Measurements from ENCODE around the gene ALPI.
A peak's percentile ranks its signal among the peaks of the same experiment; 100 is the strongest.
"Not testable (repeated sequence)": the region's sequence is repeated elsewhere in the genome, so short reads cannot be mapped to it uniquely, and the experiment has no call there.

ALPI gene

GRCh38 chr2:232455426-232456255, at the start of gene ALPI:
TSS of gene ALPI (plus strand) at chr2:232456153. CDS start at chr2:232456200, 47 bp downstream.
- no peak for DNase-seq

GRCh38 chr2:232406556-232407310, 49.2 kb upstream of the ALPI start, which contains the start of gene ALPG:
TSS of gene ALPG (plus strand) at chr2:232406844. CDS start at chr2:232406895, 51 bp downstream.
- DNase-seq: no peak

DNA sequence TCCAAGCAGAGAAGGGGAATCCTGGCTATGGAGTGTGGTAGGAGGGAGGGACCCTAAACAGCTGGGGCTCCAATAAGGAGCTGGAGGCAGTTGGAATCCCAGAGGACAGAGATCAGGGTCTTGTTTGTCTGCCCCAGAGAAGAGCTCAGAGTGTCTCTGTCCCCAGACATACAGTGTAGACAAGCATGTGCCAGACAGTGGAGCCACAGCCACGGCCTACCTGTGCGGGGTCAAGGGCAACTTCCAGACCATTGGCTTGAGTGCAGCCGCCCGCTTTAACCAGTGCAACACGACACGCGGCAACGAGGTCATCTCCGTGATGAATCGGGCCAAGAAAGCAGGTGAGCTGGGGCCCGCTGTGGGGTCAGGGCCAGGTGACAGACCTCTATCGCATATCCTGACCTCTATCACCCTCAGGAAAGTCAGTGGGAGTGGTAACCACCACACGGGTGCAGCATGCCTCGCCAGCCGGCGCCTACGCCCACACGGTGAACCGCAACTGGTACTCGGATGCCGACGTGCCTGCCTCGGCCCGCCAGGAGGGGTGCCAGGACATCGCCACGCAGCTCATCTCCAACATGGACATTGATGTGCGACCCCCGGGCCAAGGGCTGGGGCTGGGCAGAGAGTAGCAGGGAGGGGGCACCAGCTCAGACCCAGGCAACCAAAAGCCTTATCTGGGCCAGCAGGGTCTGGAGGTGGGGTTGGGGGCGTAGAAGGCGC, 48.4 kb upstream of the ALPI start:
- DNase-seq: not testable (repeated sequence)

- not testable (repeated sequence) for DNase-seq
Observed at GRCh38 chr2:232408269-232408668, 47.7 kb upstream of the ALPI start.

DNA sequence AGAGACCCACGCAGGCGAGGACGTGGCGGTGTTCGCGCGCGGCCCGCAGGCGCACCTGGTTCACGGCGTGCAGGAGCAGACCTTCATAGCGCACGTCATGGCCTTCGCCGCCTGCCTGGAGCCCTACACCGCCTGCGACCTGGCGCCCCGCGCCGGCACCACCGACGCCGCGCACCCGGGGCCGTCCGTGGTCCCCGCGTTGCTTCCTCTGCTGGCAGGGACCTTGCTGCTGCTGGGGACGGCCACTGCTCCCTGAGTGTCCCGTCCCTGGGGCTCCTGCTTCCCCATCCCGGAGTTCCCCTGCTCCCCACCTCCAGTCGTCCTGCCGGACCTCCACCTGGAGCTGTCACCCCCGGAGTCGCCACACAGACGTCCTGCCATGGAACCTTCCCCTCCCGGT, 46.3 kb upstream of the ALPI start:
- DNase-seq: not testable (repeated sequence)

DNA sequence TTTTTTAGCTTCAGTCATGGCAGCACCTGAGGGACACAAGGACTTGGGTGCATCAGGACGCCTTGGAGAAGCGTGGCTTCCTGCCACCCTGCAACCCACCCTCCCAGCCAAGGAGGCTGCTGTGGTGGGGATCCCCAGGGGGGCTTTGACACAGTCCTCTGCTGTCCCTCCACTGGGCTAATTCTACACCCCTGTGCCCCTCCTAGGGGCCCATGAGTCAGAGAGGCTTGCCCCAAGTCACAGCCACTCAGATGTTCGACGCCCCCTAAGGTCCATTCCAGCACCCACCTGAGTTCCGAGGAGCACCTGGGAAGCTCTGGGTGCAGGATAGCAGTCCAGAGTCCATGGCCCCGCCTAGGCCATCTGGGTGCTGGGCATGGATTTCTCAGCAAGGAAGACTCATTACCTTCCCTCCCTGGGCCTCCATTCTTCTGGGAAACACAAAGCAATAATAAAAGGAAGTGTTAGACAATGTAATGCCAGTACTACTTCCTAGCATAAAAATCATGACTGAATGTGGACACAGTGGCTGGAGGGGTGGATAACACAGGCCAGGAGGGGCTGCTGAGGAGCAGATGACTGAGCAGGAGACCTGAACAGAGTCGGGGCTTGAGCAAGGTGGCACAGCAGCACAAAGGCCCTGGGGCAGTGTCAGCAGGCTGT, 45.6 kb upstream of the ALPI start:
- no peak for DNase-seq

- DNase-seq: no peak
Observed at GRCh38 chr2:232411901-232412629, 43.9 kb upstream of the ALPI start.

DNA sequence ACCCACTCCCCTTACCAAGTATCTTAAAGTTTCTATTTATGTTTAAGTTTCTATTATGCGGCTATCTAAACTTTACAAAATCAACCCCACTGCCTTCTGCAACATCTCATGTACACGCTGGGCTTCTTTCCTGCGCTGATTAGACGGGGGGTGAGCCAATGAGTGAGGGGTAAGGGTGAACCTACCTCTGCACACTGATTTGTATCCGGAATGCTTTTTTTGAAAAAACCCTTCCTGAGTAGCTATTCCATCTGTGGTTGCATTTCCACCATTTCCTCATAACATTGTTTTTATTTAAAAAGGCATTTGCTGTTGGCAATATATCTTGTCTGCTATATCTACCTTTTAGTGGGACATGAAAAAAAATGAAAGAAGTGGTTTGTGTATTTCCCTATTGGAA, 43.0 kb upstream of the ALPI start:
- no peak for DNase-seq

DNA sequence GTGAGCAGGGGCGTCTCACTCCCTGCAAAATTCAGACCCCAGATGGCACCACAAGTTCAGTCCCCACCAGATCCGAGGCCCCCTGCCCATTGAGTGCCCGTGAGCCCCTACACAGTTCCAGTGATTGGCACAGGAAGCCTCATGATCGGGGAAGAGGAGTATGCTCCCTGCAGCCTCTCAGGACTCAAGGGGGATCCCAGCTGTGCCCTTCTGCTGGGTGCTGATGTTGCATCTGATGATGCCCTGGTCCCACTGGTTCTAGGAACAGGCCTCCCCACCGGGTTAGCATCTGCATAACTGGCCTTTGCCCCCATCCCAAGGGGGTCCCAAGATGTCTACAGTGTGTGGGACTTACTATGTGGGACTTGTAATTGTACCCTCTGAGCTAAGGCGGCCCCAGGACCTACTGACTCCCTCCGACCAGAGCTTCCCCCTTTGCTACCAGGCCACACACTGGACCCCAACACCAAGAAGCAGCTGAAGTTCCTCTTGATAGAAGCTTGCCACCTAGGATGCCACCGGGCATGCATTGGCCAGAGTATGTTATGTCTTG, 40.7 kb upstream of the ALPI start:
- no peak for DNase-seq

- no peak for DNase-seq
Observed at GRCh38 chr2:232415736-232416520, 40.0 kb upstream of the ALPI start.

- no peak for DNase-seq
Observed at GRCh38 chr2:232416521-232417470, 39.2 kb upstream of the ALPI start.

GRCh38 chr2:232417489-232417888, 38.5 kb upstream of the ALPI start:
- no peak for DNase-seq

- DNase-seq: no peak
Observed at GRCh38 chr2:232418056-232418455, 37.9 kb upstream of the ALPI start.

DNA sequence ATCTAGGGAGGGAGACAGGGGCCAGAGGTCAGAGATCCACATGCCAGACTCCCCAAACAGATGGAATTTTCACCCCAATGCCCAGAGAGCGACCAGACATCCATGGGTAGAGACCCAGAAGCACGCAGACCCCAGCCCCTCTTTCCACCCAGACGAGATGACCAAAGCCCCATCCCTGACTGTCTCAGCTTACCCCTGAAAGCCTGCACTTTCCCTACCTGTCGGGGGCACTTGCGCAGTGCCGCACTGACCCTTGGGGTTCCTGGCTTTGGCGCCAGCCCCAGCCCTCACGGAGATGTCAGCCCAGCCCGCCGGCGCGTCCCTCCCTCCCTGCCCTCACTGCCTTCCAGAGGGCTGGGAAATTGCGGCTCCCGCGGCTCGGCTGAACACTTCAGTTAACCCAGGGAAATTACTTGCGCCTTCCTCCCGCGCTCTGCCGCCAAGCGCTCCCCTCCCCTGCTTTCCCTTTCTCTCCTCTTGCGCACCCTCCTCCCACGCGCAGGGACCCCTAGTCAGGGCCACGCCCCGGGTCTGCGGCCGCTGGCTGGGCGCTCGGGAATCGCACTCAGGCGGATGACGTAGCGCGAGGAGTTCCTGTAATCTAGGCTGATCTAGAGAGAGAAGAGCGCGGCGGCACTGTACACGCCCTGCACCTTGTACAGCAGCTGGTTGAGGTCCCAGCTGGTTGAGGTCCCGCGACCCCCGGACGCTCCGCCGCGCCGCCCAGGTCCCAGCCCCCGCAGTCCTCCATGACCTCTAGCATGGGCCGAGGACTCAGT, 37.3 kb upstream of the ALPI start:
- DNase-seq: no peak

DNA sequence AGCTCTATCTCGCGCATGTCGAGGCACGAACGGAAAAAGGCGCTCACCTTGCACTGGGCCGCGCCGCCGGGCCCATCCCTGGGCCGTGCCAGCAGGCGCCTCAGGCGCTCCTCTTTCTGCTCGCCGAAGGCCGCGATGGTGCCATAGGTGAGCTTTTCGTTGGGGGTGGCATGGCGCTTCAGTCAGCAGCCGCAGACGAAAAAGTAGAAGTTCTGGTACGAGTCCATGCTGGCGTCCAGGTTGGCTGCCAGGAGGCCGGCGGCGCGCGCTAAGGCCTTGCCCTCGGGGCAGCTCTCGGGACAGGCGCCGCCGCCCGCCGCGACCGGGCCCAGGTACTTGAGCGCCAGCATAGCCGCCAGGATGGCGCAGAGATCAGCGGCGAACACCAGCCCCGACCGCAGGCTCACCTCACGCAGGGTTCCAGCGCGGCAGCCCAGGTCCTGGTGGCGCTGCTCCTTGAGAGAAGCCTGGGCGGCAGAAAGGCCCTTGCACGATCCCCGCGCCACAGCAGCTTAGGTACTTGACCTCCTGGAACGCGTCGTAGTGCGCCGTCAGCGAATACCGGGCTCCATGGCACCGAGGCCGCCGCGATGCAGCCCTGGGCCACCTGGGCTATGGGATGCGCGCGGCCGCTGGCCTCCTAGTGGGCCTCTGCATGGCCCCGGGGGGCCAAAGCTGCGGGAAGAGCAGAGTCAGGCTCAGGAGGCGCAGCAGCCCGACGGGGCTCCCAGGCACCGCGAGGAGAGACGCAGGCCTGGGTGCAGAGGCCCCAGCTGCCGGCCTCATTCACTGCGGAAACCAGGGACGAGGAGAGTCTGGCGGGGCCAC, 36.5 kb upstream of the ALPI start:
- no peak for DNase-seq

- DNase-seq: no peak
Observed at GRCh38 chr2:232420073-232420454, 35.9 kb upstream of the ALPI start.

- peak; percentile 2 for DNase-seq
Observed at GRCh38 chr2:232420463-232421188, 35.3 kb upstream of the ALPI start.
